ENCODE results near the gene PTK6.
A peak's percentile ranks its signal among the peaks of the same experiment; 100 is the strongest.
"Not testable (repeated sequence)": the region's sequence is repeated elsewhere in the genome, so short reads cannot be mapped to it uniquely, and the experiment has no call there.

Gene PTK6

DNA sequence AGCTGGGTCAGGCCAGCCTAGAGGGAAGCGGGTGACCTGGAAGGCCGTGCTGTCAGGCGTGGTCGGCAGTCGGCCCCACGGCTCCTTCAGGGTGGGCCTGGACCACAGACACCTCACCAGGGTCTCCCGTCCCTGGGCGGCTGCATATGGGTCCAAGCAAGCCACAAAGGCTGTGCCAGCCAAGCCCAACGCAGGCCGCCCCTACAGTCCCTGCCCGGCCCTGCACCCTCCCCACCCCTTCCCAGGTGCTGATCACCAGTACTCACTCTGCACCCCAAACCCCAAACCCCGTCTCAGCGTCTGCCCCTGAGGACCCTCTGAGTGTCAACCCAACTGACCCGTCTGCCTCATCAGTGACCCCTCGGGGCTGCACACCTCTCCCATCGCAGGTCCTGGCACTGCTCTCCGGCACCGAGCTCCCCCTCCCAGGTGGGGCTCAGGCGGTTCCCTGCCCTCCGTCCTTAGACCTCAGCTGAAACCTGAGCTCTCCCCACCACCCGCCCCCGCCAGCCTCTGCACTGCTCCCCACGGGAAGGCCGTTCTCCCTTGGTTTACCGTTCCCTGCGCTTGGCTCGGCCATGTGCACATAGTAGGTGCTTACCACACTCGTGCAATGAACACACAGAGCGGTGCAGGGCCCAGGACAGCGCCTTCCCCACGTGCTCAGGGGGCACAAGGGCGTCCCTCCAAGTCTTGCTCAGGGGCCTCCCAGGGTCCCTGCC is 18.1 kb downstream of the PTK6 start:
- Histone ChIP-seq H3K36me3 (ENCODE audit: control insufficient read depth, insufficient read depth, low read length) (peaks cover 17% of the 10 kb centered on the region), H3K9me3 (ENCODE audit: control insufficient read depth, low read length) (no peaks in the 10 kb centered on the region), H3K27me3 (ENCODE audit: control insufficient read depth, insufficient read depth, low read length, poor library complexity, severe bottlenecking) (peaks cover 24% of the 10 kb centered on the region), H3K4me1 (ENCODE audit: control insufficient read depth, insufficient read depth, low read length) (peaks cover 10% of the 10 kb centered on the region), H3K27ac (ENCODE audit: insufficient read depth, low read depth, low read length, poor library complexity, severe bottlenecking) (no peak overlapping the region), H3K4me3 (ENCODE audit: insufficient read depth, low read depth, low read length) (peak overlapping the region; percentile 76)
- WGBS, 2 experiments = 67 to 68% methylated on average over 32 of the region's 32 CpGs

DNA sequence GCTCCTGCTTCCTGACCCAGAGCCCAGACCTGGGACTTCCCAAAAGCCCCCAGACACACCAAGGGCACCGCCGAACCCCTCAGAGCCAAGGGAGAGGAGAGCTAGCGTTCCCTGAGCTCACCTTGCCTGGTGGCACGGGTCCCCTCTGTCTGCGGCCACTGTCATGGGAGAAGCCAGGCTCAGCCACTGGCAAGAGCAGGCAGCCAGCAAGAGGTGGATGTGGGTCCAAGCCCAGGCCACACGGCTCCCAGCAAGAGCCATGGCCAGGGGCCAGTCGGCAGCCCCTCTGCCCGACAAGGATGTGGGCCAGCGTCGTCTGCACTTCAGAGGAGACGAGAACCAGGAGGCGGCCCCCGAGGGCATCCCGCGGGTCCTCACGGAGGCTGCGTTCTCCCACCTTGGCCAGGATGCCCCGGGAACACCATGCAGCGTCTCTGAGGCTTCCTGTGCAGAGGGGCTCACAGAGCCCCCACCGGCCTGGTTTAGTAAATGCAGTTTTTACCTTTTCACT is 18.8 kb downstream of the PTK6 start:
- Histone ChIP-seq H3K4me3 (ENCODE audit: insufficient read depth, low read depth, low read length) (no peak overlapping the region), H3K4me1 (ENCODE audit: control insufficient read depth, insufficient read depth, low read length) (peaks cover 10% of the 10 kb centered on the region), H3K36me3 (ENCODE audit: control insufficient read depth, insufficient read depth, low read length) (peaks cover 12% of the 10 kb centered on the region), H3K9me3 (ENCODE audit: control insufficient read depth, low read length) (no peaks in the 10 kb centered on the region), H3K27me3 (ENCODE audit: control insufficient read depth, insufficient read depth, low read length, poor library complexity, severe bottlenecking) (peaks cover 24% of the 10 kb centered on the region), H3K27ac (ENCODE audit: insufficient read depth, low read depth, low read length, poor library complexity, severe bottlenecking) (no peak overlapping the region)
- WGBS, 2 experiments = 69 to 74% methylated on average over 20 of the region's 20 CpGs

DNA sequence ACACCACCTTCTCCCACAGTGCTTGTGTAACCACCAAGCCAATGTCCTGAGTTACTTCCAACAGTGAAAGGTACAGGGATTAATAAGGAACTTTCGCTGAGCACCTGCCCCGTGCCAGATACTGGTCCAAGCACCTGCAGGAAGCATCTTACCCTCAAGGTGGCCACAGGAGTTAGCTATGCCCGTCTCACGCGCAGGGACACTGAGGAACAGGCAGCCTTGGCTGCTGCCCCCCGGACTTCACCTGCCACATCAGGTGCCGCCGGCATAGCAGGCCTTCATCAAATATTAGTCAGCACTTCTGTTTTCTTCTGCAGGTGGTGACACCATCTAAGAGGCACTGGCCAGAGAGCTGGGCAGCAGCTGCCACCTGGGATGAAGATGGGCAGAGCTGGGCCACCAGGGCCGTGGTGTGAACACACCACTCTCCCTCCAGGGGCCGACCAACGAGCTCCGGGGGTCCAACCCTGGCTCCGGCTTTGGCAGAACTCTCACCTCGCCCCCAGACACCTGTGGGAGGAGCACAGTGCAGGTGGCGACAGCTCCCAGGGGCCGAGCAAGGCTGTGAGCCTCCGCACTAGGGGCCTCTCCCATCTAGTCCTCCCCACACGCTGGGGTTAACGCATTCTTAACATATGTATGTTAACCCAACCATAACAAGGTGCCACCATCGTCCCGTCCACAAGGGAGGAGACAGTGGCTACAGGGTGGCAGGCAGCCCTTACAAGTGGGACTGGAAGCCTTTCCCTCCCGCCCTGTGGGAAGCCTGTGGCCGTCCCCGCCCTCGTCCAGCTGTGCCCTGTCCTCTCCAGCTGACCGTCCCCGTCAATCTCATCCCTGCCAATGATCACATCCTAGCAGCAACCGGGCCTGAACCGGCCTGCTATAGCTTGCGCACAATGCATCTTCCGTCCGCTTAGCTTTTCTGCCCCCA is 19.5 kb downstream of the PTK6 start:
- Histone ChIP-seq H3K4me1 (ENCODE audit: control insufficient read depth, insufficient read depth, low read length) (peaks cover 10% of the 10 kb centered on the region), H3K36me3 (ENCODE audit: control insufficient read depth, insufficient read depth, low read length) (peaks cover 6% of the 10 kb centered on the region), H3K27ac (ENCODE audit: insufficient read depth, low read depth, low read length, poor library complexity, severe bottlenecking) (no peak overlapping the region), H3K27me3 (ENCODE audit: control insufficient read depth, insufficient read depth, low read length, poor library complexity, severe bottlenecking) (peaks cover 24% of the 10 kb centered on the region), H3K4me3 (ENCODE audit: insufficient read depth, low read depth, low read length) (no peak overlapping the region), H3K9me3 (ENCODE audit: control insufficient read depth, low read length) (no peaks in the 10 kb centered on the region)
- 88% methylated on average over 32 of the region's 32 CpGs for WGBS, 2 experiments

DNA sequence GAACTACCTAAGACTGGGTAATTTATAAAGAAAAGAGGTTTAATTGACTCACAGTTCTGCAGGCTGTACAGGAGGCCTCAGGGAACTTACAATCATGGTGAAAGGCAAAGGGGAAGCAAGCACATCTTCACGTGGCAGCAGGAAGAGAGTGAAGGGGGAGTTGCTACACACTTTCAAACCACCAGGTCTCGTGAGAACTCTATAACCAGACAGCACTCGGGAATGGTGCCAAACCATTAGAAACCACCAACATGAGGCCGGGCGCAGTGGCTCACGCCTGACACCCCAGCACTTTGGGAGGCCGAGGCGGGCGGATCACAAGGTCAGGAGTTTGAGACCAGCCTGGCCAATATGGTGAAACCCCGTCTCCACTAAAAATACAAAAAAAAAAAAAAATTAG is 22.7 kb downstream of the PTK6 start:
- not testable (repeated sequence) for H3K36me3 ChIP-seq (ENCODE audit: control insufficient read depth, insufficient read depth, low read length); H3K9me3 ChIP-seq (ENCODE audit: control insufficient read depth, low read length); H3K4me3 ChIP-seq (ENCODE audit: insufficient read depth, low read depth, low read length); H3K27ac ChIP-seq (ENCODE audit: insufficient read depth, low read depth, low read length, poor library complexity, severe bottlenecking)
- H3K27me3 ChIP-seq (ENCODE audit: control insufficient read depth, insufficient read depth, low read length, poor library complexity, severe bottlenecking) = peaks cover 16% of the 10 kb centered on the region
- H3K4me1 ChIP-seq (ENCODE audit: control insufficient read depth, insufficient read depth, low read length) = peaks cover 10% of the 10 kb centered on the region
- 82 to 88% methylated on average over 9 to 10 of the region's 10 CpGs for WGBS, 2 experiments

DNA sequence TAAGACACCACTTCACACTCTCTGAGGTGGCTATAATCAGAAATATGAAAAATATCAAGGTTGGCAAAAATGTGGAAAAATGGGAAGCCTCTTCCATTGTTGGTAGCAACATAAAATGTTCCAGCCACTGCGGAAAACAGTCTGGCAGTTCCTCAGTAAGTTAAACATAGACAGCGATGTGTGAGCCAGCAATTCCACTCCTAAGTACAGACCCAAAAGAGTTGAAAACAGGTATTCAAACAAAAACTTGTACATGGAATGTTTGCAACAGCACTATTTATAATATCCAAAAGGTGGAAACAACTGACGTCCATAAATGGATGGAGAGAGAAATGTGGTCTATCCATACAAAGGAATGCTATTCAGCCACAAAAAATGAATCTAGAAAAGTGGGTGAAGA is 24.0 kb downstream of the PTK6 start:
- H3K9me3 ChIP-seq (ENCODE audit: control insufficient read depth, low read length) = no peaks in the 10 kb centered on the region
- WGBS, 2 experiments = 86 to 93% methylated on average over 3 of the region's 3 CpGs
- peaks cover under 1% of the 10 kb centered on the region for H3K4me1 ChIP-seq (ENCODE audit: control insufficient read depth, insufficient read depth, low read length)
- no peak overlapping the region for H3K27ac ChIP-seq (ENCODE audit: insufficient read depth, low read depth, low read length, poor library complexity, severe bottlenecking)
- H3K27me3 ChIP-seq (ENCODE audit: control insufficient read depth, insufficient read depth, low read length, poor library complexity, severe bottlenecking) = peaks cover 3% of the 10 kb centered on the region
- no peaks in the 10 kb centered on the region for H3K36me3 ChIP-seq (ENCODE audit: control insufficient read depth, insufficient read depth, low read length)
- H3K4me3 ChIP-seq (ENCODE audit: insufficient read depth, low read depth, low read length) = no peak overlapping the region

DNA sequence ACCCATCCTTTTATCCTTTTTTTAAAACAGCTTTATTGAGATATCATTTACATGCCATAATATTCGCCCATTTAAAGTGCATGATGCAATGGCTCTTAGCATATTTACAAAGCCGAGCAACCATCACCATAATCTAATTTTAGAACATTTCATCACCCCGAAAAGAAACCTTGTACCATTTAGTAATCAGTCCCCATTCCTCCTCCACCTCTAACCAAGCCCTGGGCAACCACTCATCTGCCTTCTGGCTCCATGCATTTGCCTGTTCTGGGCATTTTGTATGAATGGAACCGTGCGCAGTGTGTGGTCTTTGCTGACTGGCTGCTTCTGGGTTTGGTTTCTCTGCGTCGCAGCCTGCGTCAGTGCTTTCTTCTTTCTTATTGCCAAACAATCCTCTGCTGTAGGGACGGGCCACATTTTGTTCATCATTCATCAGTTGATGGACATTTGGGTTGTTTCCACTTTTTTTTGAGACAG is 28.1 kb downstream of the PTK6 start:
- 88 to 94% methylated on average over 9 of the region's 9 CpGs for WGBS, 2 experiments

DNA sequence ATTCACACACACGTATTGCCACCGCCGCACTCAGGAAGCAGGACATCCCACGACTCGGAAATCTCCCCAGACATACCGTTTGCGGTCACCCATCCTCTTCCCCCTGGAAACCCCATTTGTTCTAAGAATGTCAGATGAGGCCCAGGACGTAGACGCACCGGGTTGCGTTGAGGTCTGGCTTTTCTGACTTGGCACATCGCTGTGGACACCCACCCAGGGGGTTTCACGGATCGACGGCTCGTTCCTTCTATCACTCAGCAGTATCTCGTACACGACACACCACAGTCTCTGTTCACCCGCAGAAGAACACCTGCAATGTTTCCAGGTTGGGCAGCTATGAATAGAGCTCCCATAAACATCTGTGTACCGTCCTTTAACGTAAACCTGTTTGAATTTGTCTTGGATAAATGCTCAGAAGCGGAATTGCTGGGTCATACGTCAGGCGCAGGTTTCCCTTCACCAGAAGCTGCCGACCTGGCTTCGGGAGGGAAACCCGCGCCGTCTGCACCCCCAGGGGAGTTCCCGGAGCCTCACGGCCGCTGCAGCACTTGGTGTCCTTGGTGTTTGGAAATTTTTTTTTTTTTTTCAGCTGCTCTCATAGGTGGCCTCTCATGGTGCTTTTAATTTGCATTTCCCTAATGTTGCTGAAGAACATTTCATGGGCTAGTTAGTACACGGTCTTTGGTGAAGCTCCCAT is 29.0 kb downstream of the PTK6 start:
- no peaks in the 10 kb centered on the region for H3K36me3 ChIP-seq (ENCODE audit: control insufficient read depth, insufficient read depth, low read length)
- H3K4me1 ChIP-seq (ENCODE audit: control insufficient read depth, insufficient read depth, low read length) = no peaks in the 10 kb centered on the region
- no peaks in the 10 kb centered on the region for H3K9me3 ChIP-seq (ENCODE audit: control insufficient read depth, low read length)
- 94 to 95% methylated on average over 33 of the region's 33 CpGs for WGBS, 2 experiments
- H3K27me3 ChIP-seq (ENCODE audit: control insufficient read depth, insufficient read depth, low read length, poor library complexity, severe bottlenecking) = no peaks in the 10 kb centered on the region
- H3K27ac ChIP-seq (ENCODE audit: insufficient read depth, low read depth, low read length, poor library complexity, severe bottlenecking) = no peak overlapping the region
- H3K4me3 ChIP-seq (ENCODE audit: insufficient read depth, low read depth, low read length) = no peak overlapping the region

More for the DNA sequence above, 28.1 kb downstream of the PTK6 start:
- Histone ChIP-seq H3K27ac (ENCODE audit: insufficient read depth, low read depth, low read length, poor library complexity, severe bottlenecking) (no peak overlapping the region), H3K4me3 (ENCODE audit: insufficient read depth, low read depth, low read length) (no peak overlapping the region), H3K4me1 (ENCODE audit: control insufficient read depth, insufficient read depth, low read length) (no peaks in the 10 kb centered on the region), H3K9me3 (ENCODE audit: control insufficient read depth, low read length) (no peaks in the 10 kb centered on the region), H3K27me3 (ENCODE audit: control insufficient read depth, insufficient read depth, low read length, poor library complexity, severe bottlenecking) (no peaks in the 10 kb centered on the region), H3K36me3 (ENCODE audit: control insufficient read depth, insufficient read depth, low read length) (no peaks in the 10 kb centered on the region)

DNA sequence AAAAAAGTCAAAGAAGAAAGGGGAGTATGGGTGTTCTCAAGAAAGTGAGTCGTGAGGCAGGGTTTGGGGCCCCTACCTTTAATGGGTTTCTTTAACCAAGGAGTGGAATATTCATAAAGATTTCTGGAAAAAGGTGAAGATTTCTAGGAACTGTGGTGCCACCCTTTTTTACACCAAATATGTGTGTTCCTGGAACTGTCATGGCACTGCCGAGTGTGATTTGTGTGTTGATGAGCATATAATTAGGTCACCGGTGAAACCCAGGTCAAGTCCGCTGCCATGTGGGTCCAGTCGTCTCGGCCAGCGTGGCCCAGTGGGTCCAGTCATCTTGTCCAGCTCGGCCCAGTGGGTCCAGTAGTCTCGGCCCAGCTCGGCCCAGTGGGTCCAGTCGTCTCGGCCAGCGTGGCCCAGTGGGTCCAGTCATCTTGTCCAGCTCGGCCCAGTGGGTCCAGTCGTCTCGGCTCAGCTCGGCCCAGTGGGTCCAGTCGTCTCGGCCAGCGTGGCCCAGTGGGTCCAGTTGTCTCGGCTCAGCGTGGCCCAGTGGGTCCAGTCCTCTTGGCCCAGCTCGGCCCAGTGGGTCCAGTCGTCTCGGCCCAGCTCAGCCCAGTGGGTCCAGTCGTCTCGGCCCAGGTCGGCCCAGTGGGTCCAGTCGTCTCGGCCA is 30.0 kb downstream of the PTK6 start:
- Histone ChIP-seq H3K27ac (ENCODE audit: insufficient read depth, low read depth, low read length, poor library complexity, severe bottlenecking) (no peak overlapping the region), H3K4me1 (ENCODE audit: control insufficient read depth, insufficient read depth, low read length) (no peaks in the 10 kb centered on the region), H3K27me3 (ENCODE audit: control insufficient read depth, insufficient read depth, low read length, poor library complexity, severe bottlenecking) (peaks cover 4% of the 10 kb centered on the region), H3K36me3 (ENCODE audit: control insufficient read depth, insufficient read depth, low read length) (no peaks in the 10 kb centered on the region), H3K9me3 (ENCODE audit: control insufficient read depth, low read length) (no peaks in the 10 kb centered on the region), H3K4me3 (ENCODE audit: insufficient read depth, low read depth, low read length) (no peak overlapping the region)
- 90 to 91% methylated on average over 30 of the region's 30 CpGs for WGBS, 2 experiments

DNA sequence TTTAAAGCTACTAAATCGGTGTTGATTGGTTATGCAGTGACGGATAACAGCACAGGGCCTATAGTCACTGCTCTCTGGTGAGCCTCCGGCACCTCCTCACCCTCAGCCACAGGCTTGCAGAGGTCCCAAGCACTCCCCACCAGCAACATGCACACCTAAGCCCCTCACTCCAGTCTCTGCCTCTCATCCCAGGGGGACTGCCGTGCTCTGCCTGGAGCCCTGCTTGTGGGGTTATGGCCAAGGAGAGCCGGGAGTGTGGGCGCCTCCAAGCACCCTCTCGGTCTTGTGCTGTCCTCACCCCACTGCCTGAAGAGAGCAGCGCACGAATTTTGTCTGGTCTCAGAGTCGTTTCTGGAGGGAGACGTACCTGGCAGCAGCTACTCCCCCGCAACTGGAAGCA is 31.5 kb downstream of the PTK6 start:
- Histone ChIP-seq H3K9me3 (ENCODE audit: control insufficient read depth, low read length) (no peaks in the 10 kb centered on the region), H3K36me3 (ENCODE audit: control insufficient read depth, insufficient read depth, low read length) (no peaks in the 10 kb centered on the region), H3K4me1 (ENCODE audit: control insufficient read depth, insufficient read depth, low read length) (no peaks in the 10 kb centered on the region), H3K27me3 (ENCODE audit: control insufficient read depth, insufficient read depth, low read length, poor library complexity, severe bottlenecking) (peaks cover 16% of the 10 kb centered on the region), H3K4me3 (ENCODE audit: insufficient read depth, low read depth, low read length) (no peak overlapping the region), H3K27ac (ENCODE audit: insufficient read depth, low read depth, low read length, poor library complexity, severe bottlenecking) (no peak overlapping the region)
- 92 to 94% methylated on average over 12 of the region's 12 CpGs for WGBS, 2 experiments
